ENCODE data around the gene TTI1.

The TTI1 gene

GRCh38 chr20:38054647-38055046 is 21.4 kb upstream of the TTI1 start:
- no peak for DNase-seq (ENCODE audit: low read depth)

GRCh38 chr20:38052870-38053269 is 19.6 kb upstream of the TTI1 start:
- DNase-seq (ENCODE audit: low read depth) = no peak

DNA sequence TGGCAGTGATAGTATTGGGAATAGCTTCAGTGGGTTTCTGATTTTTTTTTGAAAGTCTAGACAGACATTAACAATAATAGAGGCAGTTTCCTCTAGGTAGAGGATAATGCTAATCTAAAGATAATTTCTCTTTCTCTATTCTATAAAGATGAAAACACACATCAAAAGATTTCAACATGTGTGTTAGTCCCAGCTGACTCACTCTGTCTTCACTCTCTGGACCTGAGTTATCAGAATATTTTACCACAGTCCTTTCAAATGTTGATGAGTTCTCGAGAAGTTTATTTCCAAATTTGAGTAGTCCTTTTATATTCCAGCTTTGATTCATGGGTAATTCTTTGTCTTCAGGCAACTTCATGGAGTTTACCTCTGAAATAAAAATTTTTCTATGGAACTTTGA is 17.4 kb upstream of the TTI1 start:
- DNase-seq (ENCODE audit: low read depth) = no peak

DNA sequence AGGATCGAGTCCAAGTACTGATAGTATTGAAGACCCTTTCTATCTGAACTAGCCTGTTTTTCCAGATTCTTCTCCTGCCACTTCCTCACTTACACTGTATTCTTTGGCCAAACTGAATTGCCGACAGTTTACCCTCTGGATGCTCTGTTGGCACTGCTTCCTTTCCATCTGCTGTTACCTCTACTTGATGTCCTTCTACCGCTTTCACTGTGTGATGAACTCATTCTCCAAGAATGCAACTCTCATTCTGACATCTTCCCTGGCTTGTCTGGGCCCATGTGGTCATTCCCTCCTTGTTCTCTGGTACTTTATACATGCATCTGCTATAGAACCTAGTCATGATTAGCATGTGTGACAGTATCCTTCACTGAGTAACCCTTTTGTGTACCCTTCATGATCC is 16.5 kb upstream of the TTI1 start:
- DNase-seq (ENCODE audit: low read depth) = no peak

DNA sequence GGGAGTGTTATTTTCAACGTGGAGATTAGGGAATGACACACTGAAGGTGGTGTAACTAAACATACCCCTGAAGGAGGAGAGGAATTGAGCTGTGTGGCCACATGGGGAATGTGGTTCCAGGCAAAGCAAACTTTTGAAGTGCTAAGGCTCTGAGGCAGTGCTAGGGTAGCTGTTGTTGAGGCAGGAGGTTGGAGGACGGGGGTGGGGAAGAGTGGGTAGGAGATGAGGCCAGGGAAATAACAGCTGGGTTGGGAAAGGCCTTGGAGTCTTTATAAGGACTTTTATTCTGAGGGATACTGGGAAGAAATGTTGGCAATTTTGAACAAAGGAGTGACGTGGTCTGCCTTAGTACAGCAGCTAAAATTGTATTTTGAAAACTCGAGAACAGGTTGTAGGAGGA is 13.3 kb upstream of the TTI1 start:
- no peak for DNase-seq (ENCODE audit: low read depth)

GRCh38 chr20:38044685-38045084 is 11.4 kb upstream of the TTI1 start:
- no peak for DNase-seq (ENCODE audit: low read depth)

- no peak for DNase-seq (ENCODE audit: low read depth)
Measured at GRCh38 chr20:38043512-38044300, 10.4 kb upstream of the TTI1 start.

DNA sequence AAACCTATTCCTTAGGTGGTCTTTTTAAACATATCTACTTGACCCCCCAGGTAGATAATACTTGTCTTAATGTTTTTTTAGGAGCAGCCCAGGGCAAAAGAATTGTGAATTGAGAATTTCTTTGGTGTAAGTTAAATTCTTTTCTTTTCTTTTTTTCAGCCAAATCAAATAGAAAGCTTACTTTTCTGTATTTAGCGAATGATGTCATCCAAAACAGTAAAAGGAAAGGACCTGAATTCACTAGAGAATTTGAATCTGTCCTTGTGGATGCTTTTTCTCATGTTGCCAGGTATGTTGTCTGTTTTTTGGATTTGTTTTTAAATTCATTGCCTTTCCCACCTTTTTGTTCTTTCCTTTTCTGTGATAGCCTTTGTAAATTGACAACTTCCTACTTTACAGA is 7.0 kb upstream of the TTI1 start:
- no peak for DNase-seq (ENCODE audit: low read depth)

DNA sequence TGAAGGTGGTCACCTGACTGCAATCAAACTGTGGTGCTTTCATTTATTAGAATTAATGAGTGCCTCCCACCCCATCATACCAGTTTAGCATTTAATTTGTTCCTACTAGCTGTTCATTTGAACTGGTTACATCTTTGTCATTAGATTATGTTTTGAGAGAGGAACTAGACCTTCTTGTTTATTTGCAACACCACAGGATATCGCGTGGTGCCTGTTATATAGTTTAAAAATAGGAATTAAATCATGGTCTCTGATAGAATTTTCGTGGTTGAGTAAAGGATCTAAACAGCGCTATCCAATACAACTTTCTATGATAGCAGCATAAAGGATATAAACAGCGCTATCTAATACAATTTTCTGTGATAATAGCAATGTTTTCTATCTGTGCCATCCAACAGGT is 3.1 kb upstream of the TTI1 start:
- no peak for DNase-seq (ENCODE audit: low read depth)

DNA sequence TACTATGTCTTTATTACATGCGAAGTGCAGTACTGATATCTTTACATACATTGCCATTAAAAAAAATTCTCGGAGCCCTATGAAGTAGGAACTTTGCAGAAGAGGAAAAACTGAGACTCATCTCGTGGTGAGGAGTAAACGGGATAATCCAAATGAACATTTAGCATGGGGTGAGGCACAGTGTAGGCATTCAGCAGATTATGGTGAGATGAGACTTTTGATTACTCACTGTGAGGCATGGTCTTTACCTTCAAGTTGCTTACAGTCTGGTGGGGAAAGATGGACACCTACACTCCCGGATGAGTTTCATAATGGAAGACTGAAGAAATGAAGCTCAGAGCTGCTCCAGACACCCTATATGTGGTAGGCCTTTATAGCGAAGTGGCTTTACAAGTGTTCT is 1.7 kb upstream of the TTI1 start:
- no peak for DNase-seq (ENCODE audit: low read depth)

DNA sequence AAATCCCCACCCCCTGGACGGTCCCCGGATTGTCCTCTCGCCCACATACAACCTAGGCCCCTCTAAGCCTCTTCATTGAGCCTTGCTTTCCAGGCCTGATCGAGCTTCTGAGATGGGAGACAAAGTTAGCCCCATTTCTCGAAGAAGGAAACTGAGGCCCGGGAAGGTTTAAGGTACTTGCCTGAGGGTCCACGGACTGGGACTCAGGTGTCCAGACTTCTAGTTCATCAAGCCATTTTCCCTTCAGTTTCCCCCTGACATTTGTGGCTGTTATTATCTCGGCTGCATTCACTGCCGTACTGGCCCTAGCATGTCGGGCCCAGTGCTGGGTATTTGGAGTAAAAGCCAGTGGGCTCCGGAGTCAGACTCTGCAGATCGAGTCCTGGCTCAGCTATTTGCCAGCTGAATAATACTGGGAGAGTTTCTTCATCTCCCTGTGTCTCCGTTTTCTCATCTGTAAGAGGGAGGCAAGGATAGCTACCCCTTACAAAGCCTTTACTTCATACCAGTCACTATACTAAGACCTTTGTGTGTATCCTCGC is 923 bp upstream of the TTI1 start:
- no peak for DNase-seq (ENCODE audit: low read depth)

DNA sequence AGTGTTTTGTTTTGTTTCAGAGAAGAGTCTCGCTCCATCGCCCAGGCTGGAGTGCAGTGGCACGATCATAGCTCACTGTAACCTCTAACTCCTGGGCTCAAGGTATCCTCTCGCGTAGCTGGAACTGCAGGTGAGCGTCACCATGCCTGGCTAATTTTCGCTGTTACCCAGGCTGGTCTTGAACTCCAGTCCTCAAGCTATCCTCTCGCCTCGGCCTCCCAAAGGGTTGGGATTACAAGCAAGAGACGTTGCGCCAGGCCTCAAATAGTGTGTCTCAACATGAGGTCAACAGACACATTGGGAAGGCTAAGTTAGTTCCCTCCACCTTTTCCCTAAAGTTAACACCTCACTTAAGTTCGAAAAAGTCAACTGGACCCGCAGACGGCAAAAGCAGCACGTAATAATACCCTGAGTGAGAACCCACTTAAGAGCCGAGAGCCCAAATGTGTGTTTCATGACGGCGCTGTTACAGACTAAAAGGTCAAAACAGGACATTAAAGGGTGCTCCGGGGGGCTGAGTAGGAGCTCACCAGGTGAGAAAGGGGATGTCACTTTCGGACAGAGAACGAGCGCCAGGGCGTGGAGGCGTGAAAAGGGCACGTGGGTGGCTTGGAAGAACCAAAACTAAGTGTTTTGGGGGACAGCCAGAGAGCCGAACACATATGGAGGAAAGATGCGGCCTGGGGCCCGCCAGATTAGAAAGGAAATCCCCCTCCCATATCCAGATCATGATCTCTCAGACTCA is 499 bp downstream of the TTI1 start:
- peak; percentile 52 for DNase-seq (ENCODE audit: low read depth)

- no peak for DNase-seq (ENCODE audit: low read depth)
Measured at GRCh38 chr20:38031957-38032356, 1.3 kb downstream of the TTI1 start.

DNA sequence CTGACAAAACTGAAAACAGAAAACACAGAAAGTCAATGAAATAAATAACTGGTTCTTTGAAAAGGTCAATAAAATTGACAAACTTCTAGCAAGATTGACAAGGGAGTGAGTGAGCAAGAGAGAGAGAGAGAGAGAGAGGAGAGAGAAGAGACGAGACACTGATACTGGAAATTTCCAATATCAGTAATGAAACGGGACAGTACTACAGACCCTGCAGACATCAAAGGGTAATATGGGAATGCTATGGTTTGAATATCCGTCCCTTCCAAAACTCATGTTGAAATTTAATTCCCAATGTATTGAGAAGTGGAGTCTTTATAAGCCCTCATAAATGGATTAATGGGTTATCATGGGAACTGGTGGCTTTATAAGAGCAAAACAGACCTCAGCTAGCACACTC is 3.8 kb downstream of the TTI1 start:
- no peak for DNase-seq (ENCODE audit: low read depth)

GRCh38 chr20:38024496-38024895 is 8.8 kb downstream of the TTI1 start:
- DNase-seq (ENCODE audit: low read depth) = no peak

- DNase-seq (ENCODE audit: low read depth) = no peak
Measured at GRCh38 chr20:38023181-38024001, 9.9 kb downstream of the TTI1 start.

GRCh38 chr20:38021087-38021772 is 12.0 kb downstream of the TTI1 start:
- DNase-seq (ENCODE audit: low read depth) = no peak

- no peak for DNase-seq (ENCODE audit: low read depth)
Measured at GRCh38 chr20:38018385-38018784, 14.9 kb downstream of the TTI1 start.

DNA sequence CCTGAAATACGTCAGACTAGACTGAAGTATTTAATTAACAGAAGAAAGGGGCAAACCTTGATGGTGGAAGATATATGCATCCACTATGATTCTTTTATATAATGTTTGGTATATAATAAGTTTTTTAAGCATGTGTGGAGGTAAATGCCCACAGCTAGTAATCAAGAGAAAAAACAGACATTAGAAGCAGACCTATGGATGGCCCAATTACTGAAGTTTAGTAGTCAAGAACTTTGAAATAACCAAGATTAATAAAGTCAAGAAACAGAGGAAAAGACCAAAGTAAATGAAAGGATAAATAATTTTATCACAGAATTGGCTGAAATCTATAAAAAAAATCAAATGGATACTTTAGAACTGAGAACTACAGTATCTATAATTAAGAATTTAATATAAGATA is 15.3 kb downstream of the TTI1 start:
- DNase-seq (ENCODE audit: low read depth) = no peak

DNA sequence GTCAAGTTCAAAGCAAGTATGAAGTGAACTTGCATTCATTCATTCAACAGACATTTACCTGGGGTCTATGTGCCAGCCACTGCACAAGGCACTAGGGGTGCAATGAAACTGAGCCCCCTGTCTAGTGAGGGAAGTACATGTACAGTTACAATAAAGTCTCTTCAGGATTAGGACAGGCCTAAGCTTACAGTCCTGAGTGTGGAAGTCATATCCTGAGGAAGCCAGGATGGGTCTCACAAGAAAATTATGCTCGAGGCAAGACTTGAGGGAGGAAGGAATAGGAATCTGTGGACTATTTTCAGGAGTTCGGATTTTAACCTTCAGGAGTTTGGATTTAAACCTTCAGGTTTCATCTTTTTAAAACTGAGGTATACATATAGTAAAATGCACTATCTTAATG is 19.4 kb downstream of the TTI1 start:
- DNase-seq (ENCODE audit: low read depth) = no peak

DNA sequence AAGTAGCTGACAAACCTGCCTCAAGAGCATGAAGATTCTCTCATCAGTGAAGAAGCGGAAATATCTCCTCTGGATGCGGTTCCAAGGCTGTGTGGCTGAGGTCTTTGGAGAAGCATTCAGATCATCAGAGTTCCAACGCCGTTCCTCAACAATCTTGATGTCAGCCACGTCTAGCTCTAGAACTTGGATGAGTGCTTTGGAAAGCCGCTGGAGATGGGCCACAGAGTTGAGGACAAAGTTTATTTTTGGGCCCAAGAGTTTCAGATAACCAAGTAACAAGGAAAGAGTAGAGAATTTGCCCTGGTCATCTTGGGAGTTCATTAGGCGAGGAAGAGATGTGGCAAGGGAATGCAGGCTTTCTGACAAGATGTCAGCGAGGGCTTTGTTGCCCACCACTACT is 20.9 kb downstream of the TTI1 start:
- no peak for DNase-seq (ENCODE audit: low read depth)

DNA sequence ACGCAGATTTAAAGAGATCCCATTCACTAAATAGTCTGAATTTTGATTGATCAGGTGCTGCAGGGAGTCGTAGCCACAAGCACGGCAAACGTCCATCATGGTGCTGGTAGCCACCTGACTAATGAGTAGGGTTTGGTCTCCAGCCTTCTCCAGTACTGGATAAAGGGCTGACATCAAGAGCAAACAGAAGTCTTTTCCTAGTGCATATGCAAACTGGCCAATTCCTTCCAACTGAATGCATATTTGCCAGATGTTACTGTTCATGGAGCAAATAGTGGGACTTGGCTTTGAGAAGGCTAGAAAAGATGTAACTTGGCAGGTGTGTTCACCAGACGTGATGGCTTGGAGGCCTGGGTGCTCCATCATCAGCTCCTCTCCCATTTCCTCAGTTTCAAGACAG is 21.6 kb downstream of the TTI1 start:
- DNase-seq (ENCODE audit: low read depth) = no peak
